ENCODE results near the gene CCDC88A.

DNA sequence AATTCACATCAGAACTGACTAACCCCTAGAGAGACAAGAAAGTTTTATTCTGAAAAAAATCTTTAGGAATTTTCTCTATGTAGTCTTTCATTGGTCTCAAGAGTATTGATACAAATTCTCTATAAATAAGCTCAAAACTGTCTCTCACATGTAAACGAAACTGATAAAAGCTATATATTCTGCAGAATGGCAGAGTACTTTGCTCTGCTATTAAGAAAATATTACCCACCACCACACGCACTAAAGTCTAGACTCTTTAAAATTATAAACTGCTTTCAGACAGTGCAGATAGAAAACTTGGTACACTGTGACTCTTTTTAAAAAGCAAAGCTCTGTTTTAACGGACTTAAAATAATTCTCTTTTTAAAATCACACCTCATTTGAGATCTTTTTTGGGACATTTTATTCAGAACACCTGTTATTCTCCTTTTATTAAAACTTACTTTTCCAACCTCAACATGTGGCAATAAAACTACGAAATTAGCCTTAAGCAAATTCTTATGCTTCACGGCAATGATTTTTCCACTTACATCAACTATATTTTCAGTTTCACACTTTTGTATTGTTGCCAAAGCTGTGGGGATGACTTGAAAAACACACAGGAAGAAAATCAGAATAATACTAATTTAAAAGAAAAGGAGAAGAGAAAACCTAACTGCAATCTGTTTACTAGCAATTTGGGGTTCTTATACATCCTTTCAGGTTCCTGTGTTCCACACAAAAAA is 58.0 kb downstream of the CCDC88A start:
- no peak for TF ChIP-seq CTCF (conservative IDR thresholded peaks at IDR 0.05)
- no peak for TF ChIP-seq EZH2 (IDR thresholded peaks at IDR 0.05; ENCODE audit: low read depth)
